GM12891 (cell line): ENCODE measurements around the gene SCAP.

Source experiments
- PAX5 ChIP-seq: IDR thresholded peaks from 2 replicates; pipeline ENCODE4 v1.6.1; 2011; ENCODE audit warnings: low read length, moderate library complexity, mild to moderate bottlenecking; ENCODE audit not compliant: insufficient read depth, severe bottlenecking
- POLR2A ChIP-seq: IDR thresholded peaks from 2 replicates; pipeline ENCODE4 v1.6.1; 2011; ENCODE audit warnings: low read depth, low read length, control low read depth
- POLR2AphosphoS5 ChIP-seq: IDR thresholded peaks from 2 replicates; pipeline ENCODE4 v1.6.1; 2011; ENCODE audit warnings: low read depth, low read length, control low read depth
- POU2F2 ChIP-seq: IDR thresholded peaks from 2 replicates; pipeline ENCODE4 v1.6.1; 2011; ENCODE audit warnings: low read depth, mild to moderate bottlenecking, control low read depth, low read length, moderate library complexity
- SPI1 ChIP-seq: IDR thresholded peaks from 2 replicates; pipeline ENCODE4 v1.6.1; 2011; ENCODE audit warnings: low read depth, low read length, control low read depth
- TAF1 ChIP-seq: IDR thresholded peaks from 2 replicates; pipeline ENCODE4 v1.6.1; 2011; ENCODE audit warnings: low read depth, low read length, control low read depth

DNA sequence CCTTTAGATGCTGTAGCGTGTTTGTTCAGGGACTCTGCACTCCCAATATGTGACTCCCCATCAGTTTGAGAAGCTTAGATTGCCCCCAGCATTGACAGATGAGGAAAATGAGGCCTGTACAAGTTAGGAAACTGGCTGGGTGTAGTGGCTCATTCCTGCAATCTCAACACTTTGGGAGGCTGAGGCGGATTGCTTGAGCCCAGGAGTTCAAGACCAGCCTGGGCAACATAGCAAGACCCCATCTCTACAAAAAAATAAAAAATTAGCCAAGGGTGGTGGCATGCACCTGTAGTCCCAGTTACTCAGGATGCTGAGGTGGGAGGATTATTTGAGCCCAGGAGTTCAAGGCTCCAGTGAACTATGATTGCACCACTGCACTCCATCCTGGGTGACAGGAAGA lies 108.9 kb downstream of the SCAP start:
- no peak for TF ChIP-seq POLR2A
- TF ChIP-seq TAF1, result no peak
- TF ChIP-seq SPI1, result no peak
- no peak for TF ChIP-seq POLR2AphosphoS5
- no peak for TF ChIP-seq POU2F2
- no peak for TF ChIP-seq PAX5
